KOPT-K1 (cell line): Measurements from ENCODE around the gene RGSL1.

Source experiments
- H3K27ac ChIP-seq: fragments of 200-600 bp; sonication (generic); 2 replicates; pipeline ENCODE4 v1.5.1; 2016; ENCODE audit warnings: antibody characterized with exemption, mild to moderate bottlenecking, low read depth, low read length; ENCODE audit not compliant: poor library complexity, severe bottlenecking
- H3K36me3 ChIP-seq: fragments of 200-600 bp; sonication (generic); 2 replicates; pipeline ENCODE4 v1.5.1; 2017; ENCODE audit warnings: antibody characterized with exemption, mild to moderate bottlenecking, low read length, moderate library complexity; ENCODE audit not compliant: insufficient read depth
- H3K9me3 ChIP-seq: fragments of 200-600 bp; sonication (generic); 2 replicates; pipeline ENCODE4 v1.5.1; 2017; ENCODE audit warnings: antibody characterized with exemption, low read length, mild to moderate bottlenecking; ENCODE audit not compliant: insufficient read depth, poor library complexity, severe bottlenecking

Gene RGSL1

GRCh38 chr1:182580736-182581135 is 130.8 kb downstream of the RGSL1 start:
- Histone ChIP-seq H3K27ac (no peak overlapping the region), H3K9me3 (no peaks in the 10 kb centered on the region), H3K36me3 (peaks cover 29% of the 10 kb centered on the region)

GRCh38 chr1:182584746-182585145 is 134.8 kb downstream of the RGSL1 start:
- Histone ChIP-seq H3K36me3 (peaks cover 19% of the 10 kb centered on the region), H3K9me3 (no peaks in the 10 kb centered on the region), H3K27ac (no peak overlapping the region)

- Histone ChIP-seq H3K9me3 (no peaks in the 10 kb centered on the region), H3K36me3 (0 out of 2 replicates have a peak, but pooled peaks cover 8% of the 10 kb centered on the region), H3K27ac (no peak overlapping the region)
These were observed 136.4 kb downstream of the RGSL1 start for GRCh38 chr1:182586380-182586779.

GRCh38 chr1:182587093-182587492 is 137.1 kb downstream of the RGSL1 start:
- H3K9me3 ChIP-seq = no peaks in the 10 kb centered on the region

GRCh38 chr1:182587666-182588499 is 137.9 kb downstream of the RGSL1 start:
- Histone ChIP-seq H3K36me3 (0 out of 2 replicates have a peak, but pooled peaks cover 3% of the 10 kb centered on the region), H3K9me3 (no peaks in the 10 kb centered on the region), H3K27ac (peak overlapping the region; percentile 93)

More at GRCh38 chr1:182587093-182587492, 137.1 kb downstream of the RGSL1 start:
- 0 out of 2 replicates have a peak, but pooled peaks cover 8% of the 10 kb centered on the region for H3K36me3 ChIP-seq
- H3K27ac ChIP-seq = no peak overlapping the region

- Histone ChIP-seq H3K9me3 (no peaks in the 10 kb centered on the region), H3K27ac (peak within 1 kb of the TSS; percentile 93), H3K36me3 (no peaks in the 10 kb centered on the region)
These were observed 138.8 kb downstream of the RGSL1 start, which contains the start of gene RNASEL for GRCh38 chr1:182588500-182589396. Gene RNASEL (minus strand): TSS chr1:182589256. CDS start chr1:182586806, 2,450 bp downstream.

GRCh38 chr1:182589520-182589919 is 139.6 kb downstream of the RGSL1 start:
- Histone ChIP-seq H3K27ac (peak overlapping the region; percentile 93), H3K9me3 (no peaks in the 10 kb centered on the region), H3K36me3 (no peaks in the 10 kb centered on the region)

GRCh38 chr1:182589931-182590330 is 140.0 kb downstream of the RGSL1 start:
- Histone ChIP-seq H3K36me3 (no peaks in the 10 kb centered on the region), H3K27ac (no peak overlapping the region), H3K9me3 (no peaks in the 10 kb centered on the region)

- Histone ChIP-seq H3K27ac (no peak overlapping the region), H3K9me3 (no peaks in the 10 kb centered on the region), H3K36me3 (no peaks in the 10 kb centered on the region)
These were observed 145.8 kb downstream of the RGSL1 start for GRCh38 chr1:182595641-182596240.

GRCh38 chr1:182596934-182597333 is 147.0 kb downstream of the RGSL1 start:
- Histone ChIP-seq H3K9me3 (no peaks in the 10 kb centered on the region), H3K36me3 (no peaks in the 10 kb centered on the region), H3K27ac (no peak overlapping the region)

- Histone ChIP-seq H3K36me3 (no peaks in the 10 kb centered on the region), H3K27ac (no peak overlapping the region), H3K9me3 (no peaks in the 10 kb centered on the region)
These were observed 148.3 kb downstream of the RGSL1 start for GRCh38 chr1:182598296-182598695.

- H3K36me3 ChIP-seq = no peaks in the 10 kb centered on the region
These were observed 149.4 kb downstream of the RGSL1 start for GRCh38 chr1:182599339-182599738.

GRCh38 chr1:182600036-182600713 is 150.2 kb downstream of the RGSL1 start:
- H3K36me3 ChIP-seq = no peaks in the 10 kb centered on the region
- no peak overlapping the region for H3K27ac ChIP-seq
- H3K9me3 ChIP-seq = no peaks in the 10 kb centered on the region

More at GRCh38 chr1:182599339-182599738, 149.4 kb downstream of the RGSL1 start:
- Histone ChIP-seq H3K9me3 (no peaks in the 10 kb centered on the region), H3K27ac (no peak overlapping the region)

- H3K36me3 ChIP-seq = no peaks in the 10 kb centered on the region
- H3K9me3 ChIP-seq = no peaks in the 10 kb centered on the region
- no peak overlapping the region for H3K27ac ChIP-seq
These were observed 150.9 kb downstream of the RGSL1 start for GRCh38 chr1:182600745-182601415.
